ENCODE results near the gene RAB3GAP2. TPM values are rescaled to one million over a fixed set of nuclear protein-coding genes. Genes with fewer than 3 reads are reported as not detected.

The RAB3GAP2 gene
- total RNA-seq, 4 donors from 2014 or later, result 19.9 to 35.3 (median 27.3) TPM

- Histone ChIP-seq H3K9me3 (no peaks in the 10 kb centered on the region), H3K4me3 (no peak overlapping the region), H3K36me3 (peaks cover 0 to 4% of the 10 kb centered on the region in 2 donors), H3K27me3 (no peaks in the 10 kb centered on the region), H3K27ac (no peak overlapping the region), H3K4me1 (peaks cover 4 to 62% (median 8%) of the 10 kb centered on the region in 3 donors)
- no peak for TF ChIP-seq POLR2AphosphoS5 (IDR thresholded peaks at IDR 0.05)
- TF ChIP-seq EP300 (IDR thresholded peaks at IDR 0.05), result no peak
- TF ChIP-seq POLR2A (IDR thresholded peaks at IDR 0.05), result no peak
- TF ChIP-seq CTCF (IDR thresholded peaks at IDR 0.05), result no peak
- ATAC-seq, result no peak
- WGBS, 2 donors (ENCODE audit: low coverage in 1 of 2), result 66 to 71% methylated on average over 3 of the region's 3 CpGs
These were observed 45.5 kb downstream of the RAB3GAP2 start for GRCh38 chr1:220226752-220227151.

GRCh38 chr1:220225957-220226356, 46.3 kb downstream of the RAB3GAP2 start:
- Histone ChIP-seq H3K27me3 (no peaks in the 10 kb centered on the region), H3K9me3 (no peaks in the 10 kb centered on the region), H3K27ac (no peak overlapping the region), H3K4me1 (peaks cover 4 to 62% (median 8%) of the 10 kb centered on the region in 3 donors), H3K4me3 (no peak overlapping the region), H3K36me3 (no peaks in the 10 kb centered on the region)
- TF ChIP-seq POLR2A (IDR thresholded peaks at IDR 0.05) (no peak), EP300 (IDR thresholded peaks at IDR 0.05) (no peak), POLR2AphosphoS5 (IDR thresholded peaks at IDR 0.05) (no peak), CTCF (IDR thresholded peaks at IDR 0.05) (no peak)
- ATAC-seq, result no peak

- TF ChIP-seq POLR2A (IDR thresholded peaks at IDR 0.05) (no peak), CTCF (IDR thresholded peaks at IDR 0.05) (no peak), POLR2AphosphoS5 (IDR thresholded peaks at IDR 0.05) (no peak), EP300 (IDR thresholded peaks at IDR 0.05) (no peak)
- no peak overlapping the region for H3K27ac ChIP-seq
- 57% methylated on average over 1 of the region's 1 CpG; no CpG with 5 or more reads in 1 of the 2 donors for WGBS, 2 donors (ENCODE audit: low coverage in 1 of 2)
- no peak overlapping the region for H3K4me3 ChIP-seq
- no peaks in the 10 kb centered on the region for H3K9me3 ChIP-seq
- no peak for ATAC-seq
- peaks cover 3 to 56% (median 4%) of the 10 kb centered on the region in 3 donors for H3K4me1 ChIP-seq
- peaks cover 0 to 7% of the 10 kb centered on the region in 2 donors for H3K36me3 ChIP-seq
- H3K27me3 ChIP-seq, result no peaks in the 10 kb centered on the region
These were observed 47.6 kb downstream of the RAB3GAP2 start for GRCh38 chr1:220224611-220225124.

GRCh38 chr1:220224033-220224432, 48.2 kb downstream of the RAB3GAP2 start:
- WGBS, 2 donors (ENCODE audit: low coverage in 1 of 2), result 91 to 100% methylated on average over 2 of the region's 2 CpGs
- no peak overlapping the region for H3K27ac ChIP-seq
- no peaks in the 10 kb centered on the region for H3K27me3 ChIP-seq
- no peaks in the 10 kb centered on the region for H3K9me3 ChIP-seq
- peaks cover 0 to 7% of the 10 kb centered on the region in 2 donors for H3K36me3 ChIP-seq
- no peak for TF ChIP-seq CTCF (IDR thresholded peaks at IDR 0.05)
- no peak for TF ChIP-seq EP300 (IDR thresholded peaks at IDR 0.05)
- no peak for TF ChIP-seq POLR2AphosphoS5 (IDR thresholded peaks at IDR 0.05)
- TF ChIP-seq POLR2A (IDR thresholded peaks at IDR 0.05), result no peak
- H3K4me1 ChIP-seq, result peaks cover 3 to 57% (median 4%) of the 10 kb centered on the region in 3 donors
- H3K4me3 ChIP-seq, result no peak overlapping the region
- no peak for ATAC-seq

- H3K4me1 ChIP-seq, result peaks cover 3 to 59% (median 4%) of the 10 kb centered on the region in 3 donors
- no peaks in the 10 kb centered on the region for H3K9me3 ChIP-seq
- no peak for ATAC-seq
- no peak overlapping the region for H3K27ac ChIP-seq
- WGBS, 2 donors (ENCODE audit: low coverage in 1 of 2), result 92 to 96% methylated on average over 2 to 3 of the region's 3 CpGs
- TF ChIP-seq POLR2A (IDR thresholded peaks at IDR 0.05), result no peak
- no peak for TF ChIP-seq CTCF (IDR thresholded peaks at IDR 0.05)
- TF ChIP-seq POLR2AphosphoS5 (IDR thresholded peaks at IDR 0.05), result no peak
- no peak overlapping the region for H3K4me3 ChIP-seq
- peaks cover 0 to 7% of the 10 kb centered on the region in 2 donors for H3K36me3 ChIP-seq
- H3K27me3 ChIP-seq, result no peaks in the 10 kb centered on the region
These were observed 49.3 kb downstream of the RAB3GAP2 start for GRCh38 chr1:220222939-220223338.

All from gastroesophageal sphincter (tissue), 4 donors.